GM03348 (cell line): ENCODE data around the gene GRIN2C.
A peak's percentile ranks its signal among the peaks of the same experiment; 100 is the strongest.

ENCODE experiments used
- DNase-seq: peaks from one replicate; pipeline ENCODE4 v3.0.0; 2012; ENCODE audit warnings: low spot score

Gene GRIN2C

DNA sequence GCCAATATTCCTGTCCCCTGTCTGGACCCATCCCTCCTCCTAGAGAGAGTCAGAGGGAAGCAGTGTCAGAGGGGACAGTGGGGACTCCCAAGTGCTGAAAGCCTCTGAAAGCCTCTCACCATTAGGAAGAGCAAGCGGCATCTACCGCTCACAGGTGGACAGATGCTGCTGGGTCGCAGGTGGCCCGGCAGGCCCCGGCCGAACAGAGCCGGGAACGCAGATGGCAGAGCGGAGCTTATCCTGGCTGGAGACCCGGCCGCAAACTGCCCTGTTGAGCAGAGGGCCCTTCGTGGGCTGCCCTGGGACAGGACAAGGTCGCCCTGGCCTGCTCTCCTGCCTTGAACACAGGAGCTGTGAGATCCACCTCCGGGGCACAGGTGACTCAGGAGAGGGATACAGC, 60.6 kb downstream of the GRIN2C start:
- no peak for DNase-seq

DNA sequence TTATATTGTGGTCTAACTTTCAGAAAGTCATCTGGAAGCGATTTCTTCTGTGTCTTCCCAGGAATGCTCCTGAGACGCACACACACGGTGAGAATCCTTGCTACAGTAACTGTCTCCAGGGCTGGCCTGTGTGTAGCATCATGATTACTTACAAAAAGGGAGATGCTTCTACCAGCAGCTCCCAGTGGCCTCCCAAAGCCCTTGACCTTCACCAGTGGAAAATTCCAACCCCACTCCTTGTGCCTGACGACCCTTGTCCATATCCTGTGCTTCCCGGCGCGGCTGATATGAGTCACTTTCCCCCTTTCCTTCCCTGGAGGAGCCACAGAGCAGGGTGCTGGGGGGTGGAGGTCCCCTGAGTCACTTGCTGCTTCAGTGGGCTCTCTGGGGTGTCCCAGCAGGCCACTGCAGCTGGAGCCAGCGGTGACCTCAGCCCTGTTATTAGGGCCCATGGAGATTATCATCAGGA, 61.4 kb downstream of the GRIN2C start:
- DNase-seq, result peak; percentile 48

DNA sequence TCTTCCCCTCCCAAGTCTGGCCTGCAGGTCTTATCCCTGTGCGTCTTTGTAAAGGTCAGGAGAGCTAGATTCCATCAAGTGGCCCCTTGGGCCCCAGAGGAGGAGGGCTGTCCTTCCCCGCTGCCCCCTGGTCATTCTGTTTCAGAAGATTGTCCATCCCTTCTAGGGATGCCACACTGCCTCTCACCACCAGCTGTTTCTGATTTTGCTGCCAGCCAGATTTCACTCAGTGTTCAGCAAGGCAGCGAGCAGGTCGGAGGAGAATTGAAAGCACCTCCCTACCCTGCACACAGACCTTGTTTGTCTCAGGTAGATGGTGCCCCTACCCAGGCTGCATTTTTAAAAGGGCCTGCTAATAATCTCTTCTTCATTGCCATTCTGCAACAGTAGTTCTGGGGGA, 61.9 kb downstream of the GRIN2C start:
- DNase-seq, result no peak

DNA sequence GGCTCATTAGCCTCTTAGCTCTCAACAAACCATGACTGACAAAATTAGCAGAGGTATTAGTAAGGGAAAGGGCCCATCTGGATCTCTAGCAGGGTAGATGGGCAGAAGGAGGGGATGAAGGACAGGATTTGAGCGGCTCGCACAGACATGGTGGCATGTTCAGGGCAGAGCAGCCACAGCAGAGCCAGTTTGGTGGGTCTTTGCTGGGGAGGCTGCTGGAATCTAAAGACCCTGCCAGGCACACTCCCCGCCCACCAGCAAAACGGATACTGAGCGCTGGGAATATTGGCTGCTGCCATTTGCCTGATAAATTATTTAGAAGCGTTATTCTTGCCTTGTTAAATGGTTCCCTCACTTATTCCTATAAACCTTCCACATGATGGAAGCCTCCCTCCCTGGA, 62.8 kb downstream of the GRIN2C start:
- DNase-seq, result no peak

DNA sequence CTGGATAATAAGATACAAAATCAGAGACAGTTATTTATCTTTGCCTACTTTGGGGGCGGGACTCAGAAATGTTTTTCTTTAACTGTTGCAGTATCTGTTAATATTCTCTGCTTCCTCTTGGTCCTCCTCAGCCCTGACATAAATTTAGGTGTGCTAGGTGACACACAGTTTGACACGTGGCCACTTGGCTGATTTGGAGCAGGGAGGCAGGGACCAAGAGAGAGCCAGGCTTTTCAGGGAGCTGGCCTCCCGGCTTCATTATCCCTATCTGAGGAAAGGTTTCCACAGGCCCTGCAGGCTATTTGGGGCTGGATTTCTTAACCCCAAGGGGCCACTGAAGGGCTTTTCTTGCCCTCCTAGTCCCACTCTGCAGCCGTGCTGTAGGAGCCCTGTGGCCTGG, 63.5 kb downstream of the GRIN2C start:
- DNase-seq, result no peak

DNA sequence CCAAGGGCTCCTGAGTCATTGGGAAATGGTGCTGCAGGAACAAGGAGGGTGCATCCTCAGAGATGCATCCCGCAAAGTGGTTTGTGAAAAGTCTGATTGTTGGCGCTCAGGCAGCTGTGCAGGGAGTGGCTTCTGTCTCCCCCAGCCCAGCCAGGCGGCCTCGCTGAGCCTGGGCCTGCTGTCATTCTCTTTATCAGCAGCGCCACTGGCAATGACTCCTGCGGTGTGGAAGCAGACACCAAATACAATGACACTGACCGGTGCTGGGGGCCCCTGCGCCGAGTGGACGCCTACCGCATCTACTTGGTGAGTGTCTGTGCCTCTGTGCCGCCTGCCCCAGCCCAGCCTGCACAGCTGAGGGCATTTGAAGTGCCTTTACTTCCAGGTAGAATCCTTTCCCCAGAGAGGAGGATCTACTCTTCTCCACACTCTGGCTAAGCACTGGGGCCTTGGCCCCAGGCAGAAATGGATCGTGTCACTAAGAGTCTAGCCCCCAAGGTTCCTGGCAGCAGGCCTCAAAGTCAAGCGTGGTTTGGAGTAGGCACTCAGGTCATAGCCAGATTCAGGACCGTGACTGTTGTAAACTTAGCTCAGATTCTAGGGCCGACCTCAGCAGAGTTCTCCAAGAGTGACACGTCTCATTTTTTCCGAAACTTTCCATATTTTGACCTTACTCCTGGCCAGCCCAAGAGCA, 64.2 kb downstream of the GRIN2C start:
- no peak for DNase-seq

DNA sequence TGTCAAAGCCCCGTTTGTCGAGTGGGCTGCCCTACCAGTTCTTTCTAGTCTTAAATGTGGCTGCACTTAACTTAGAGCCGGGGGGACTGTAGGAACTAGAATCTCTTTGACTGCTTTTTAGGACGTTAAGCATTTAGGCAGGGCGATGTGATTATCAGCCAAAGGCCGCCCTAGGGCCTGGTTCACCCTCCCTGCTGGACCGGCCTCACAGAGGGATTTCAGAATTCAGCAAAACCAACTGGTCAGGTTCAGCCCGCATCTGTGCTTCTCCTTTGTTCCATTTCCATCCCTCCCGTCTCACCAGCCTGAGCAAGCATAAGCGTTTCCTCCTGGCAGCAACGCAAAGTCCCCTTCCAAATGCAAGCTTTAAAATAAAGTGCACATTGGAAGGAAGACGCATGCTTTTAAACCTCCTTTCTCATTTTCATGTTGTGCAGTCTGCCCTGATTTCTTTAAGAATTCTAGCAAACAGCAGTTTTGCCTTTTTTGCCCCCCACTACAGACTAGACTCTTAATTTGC, 67.0 kb downstream of the GRIN2C start:
- DNase-seq, result no peak
